ENCODE data around the gene FSHR. TPM values are rescaled to one million over a fixed set of nuclear protein-coding genes. Genes with fewer than 3 reads are reported as not detected.

Gene FSHR
- total and polyA plus RNA-seq, 2 donors (not counting 3 experiments of a cell fraction or from before 2014, with no cell fraction given): not detected

- H3K27me3 ChIP-seq (ENCODE audit: control insufficient read depth in 2 of 2, insufficient read depth in 2 of 2, low read length in 2 of 2): no peaks in the 10 kb centered on the region
- BruUV-seq (replicated peaks): no TSS peak
- intact Hi-C loops (cut with micrococcal nuclease) (no loop called here), dilution Hi-C loops (cut with MboI; ENCODE audit: extremely low pct_ligation_motif_present, low sequenced_read_pairs) (no loop called here)
- H3K4me1 ChIP-seq (ENCODE audit: control insufficient read depth, extremely low read depth, insufficient read depth, low read length): no peaks in the 10 kb centered on the region
- POLR2A ChIA-PET: no interaction called here
- no peak overlapping the region for H2AFZ ChIP-seq (ENCODE audit: low read depth, low read length)
- H3K36me3 ChIP-seq (ENCODE audit: control insufficient read depth in 2 of 2, extremely low read depth in 1 of 2, insufficient read depth in 2 of 2, low read length in 2 of 2): no peaks in the 10 kb centered on the region
- no peaks in the 10 kb centered on the region for H3K9me3 ChIP-seq (replicated peaks; ENCODE audit: control insufficient read depth, insufficient read depth, low read length)
- H3K9me1 ChIP-seq (replicated peaks; ENCODE audit: control insufficient read depth, extremely low read depth, insufficient read depth, low read length): no peaks in the 10 kb centered on the region
- H3K9ac ChIP-seq (replicated peaks; ENCODE audit: extremely low read depth, insufficient read depth, low read length): no peak overlapping the region
- no peaks in the 10 kb centered on the region for H3K79me2 ChIP-seq (ENCODE audit: control insufficient read depth, insufficient read depth, low read length)
- DNase-seq (ENCODE audit: low read depth, low spot score) (no peak), FAIRE-seq (no peak)
- H3K27ac ChIP-seq (ENCODE audit: insufficient read depth, low read depth, low read length): no peak overlapping the region
- H4K20me1 ChIP-seq (replicated peaks; ENCODE audit: control insufficient read depth, extremely low read depth, insufficient read depth, low read length): no peaks in the 10 kb centered on the region
- no peak for TF ChIP-seq FOS (IDR thresholded peaks at IDR 0.05; ENCODE audit: borderline replicate concordance, insufficient read depth, low read length)
- no peak for TF ChIP-seq JUN (IDR thresholded peaks at IDR 0.05; ENCODE audit: borderline replicate concordance, insufficient read depth, insufficient read length, low read depth)
- TF ChIP-seq CTCF (IDR thresholded peaks at IDR 0.05; ENCODE audit: extremely low read depth in 1 of 2, insufficient read depth in 1 of 2, low read depth in 1 of 2, low read length in 2 of 2): no peak
- TF ChIP-seq POLR2AphosphoS5 (IDR thresholded peaks at IDR 0.05; ENCODE audit: insufficient read depth, low read depth, low read length): no peak
- TF ChIP-seq MYC (IDR thresholded peaks at IDR 0.05; ENCODE audit: low read depth, low read length): no peak
- TF ChIP-seq POLR2A (IDR thresholded peaks at IDR 0.05; ENCODE audit: low read depth, low read length): no peak
- CTCF ChIA-PET: no interaction called here
- no peak overlapping the region for H3K4me3 ChIP-seq (replicated peaks in 1 of 3; ENCODE audit: insufficient read depth in 1 of 3, low read depth in 1 of 3, low read length in 3 of 3)
- H3K4me2 ChIP-seq (ENCODE audit: insufficient read depth, low read length): no peak overlapping the region
Measured at GRCh38 chr2:49146401-49146800, 7.9 kb downstream of the FSHR start.

GRCh38 chr2:49131801-49132200, 22.5 kb downstream of the FSHR start:
- no peak for DNase-seq (ENCODE audit: low read depth, low spot score)
- no peaks in the 10 kb centered on the region for H3K9me1 ChIP-seq (replicated peaks; ENCODE audit: control insufficient read depth, extremely low read depth, insufficient read depth, low read length)
- H3K4me3 ChIP-seq (replicated peaks in 1 of 3; ENCODE audit: insufficient read depth in 1 of 3, low read depth in 1 of 3, low read length in 3 of 3): no peak overlapping the region
- no peaks in the 10 kb centered on the region for H3K9me3 ChIP-seq (replicated peaks; ENCODE audit: control insufficient read depth, insufficient read depth, low read length)
- H3K27me3 ChIP-seq (ENCODE audit: control insufficient read depth in 2 of 2, insufficient read depth in 2 of 2, low read length in 2 of 2): no peaks in the 10 kb centered on the region
- FAIRE-seq: no peak
- H2AFZ ChIP-seq (ENCODE audit: low read depth, low read length): no peak overlapping the region
- BruUV-seq (replicated peaks): no TSS peak
- H3K79me2 ChIP-seq (ENCODE audit: control insufficient read depth, insufficient read depth, low read length): no peaks in the 10 kb centered on the region
- intact Hi-C loops (cut with micrococcal nuclease) (no loop called here), dilution Hi-C loops (cut with MboI; ENCODE audit: extremely low pct_ligation_motif_present, low sequenced_read_pairs) (no loop called here)
- no peak overlapping the region for H3K9ac ChIP-seq (replicated peaks; ENCODE audit: extremely low read depth, insufficient read depth, low read length)
- no peaks in the 10 kb centered on the region for H4K20me1 ChIP-seq (replicated peaks; ENCODE audit: control insufficient read depth, extremely low read depth, insufficient read depth, low read length)
- TF ChIP-seq FOS (IDR thresholded peaks at IDR 0.05; ENCODE audit: borderline replicate concordance, insufficient read depth, low read length): no peak
- no peak for TF ChIP-seq MYC (IDR thresholded peaks at IDR 0.05; ENCODE audit: low read depth, low read length)
- TF ChIP-seq POLR2AphosphoS5 (IDR thresholded peaks at IDR 0.05; ENCODE audit: insufficient read depth, low read depth, low read length): no peak
- no peak for TF ChIP-seq MAX (IDR thresholded peaks at IDR 0.05; ENCODE audit: insufficient read depth, insufficient read length)
- no peak for TF ChIP-seq GATA2 (IDR thresholded peaks at IDR 0.05; ENCODE audit: insufficient read depth, insufficient read length, low read depth, low read length)
- no peak for TF ChIP-seq POLR2A (IDR thresholded peaks at IDR 0.05; ENCODE audit: low read depth, low read length)
- ChIA-PET POLR2A (no interaction called here), CTCF (no interaction called here)
- no peak overlapping the region for H3K4me2 ChIP-seq (ENCODE audit: insufficient read depth, low read length)
- no peaks in the 10 kb centered on the region for H3K36me3 ChIP-seq (ENCODE audit: control insufficient read depth in 2 of 2, extremely low read depth in 1 of 2, insufficient read depth in 2 of 2, low read length in 2 of 2)
- H3K27ac ChIP-seq (ENCODE audit: insufficient read depth, low read depth, low read length): no peak overlapping the region
- H3K4me1 ChIP-seq (ENCODE audit: control insufficient read depth, extremely low read depth, insufficient read depth, low read length): no peaks in the 10 kb centered on the region

All from endothelial cell of umbilical vein (primary cell).